Esophagus squamous epithelium (tissue), 4 donors: ENCODE measurements around the gene MAP3K7CL.

ENCODE experiments used
- POLR2A ChIP-seq, 4 donors: fragments of 450-650 bp; IDR thresholded peaks; one replicate each; pipeline ENCODE4 v1.6.1; 2017; ENCODE audit warnings: antibody characterized with exemption in 4 of 4, mild to moderate bottlenecking in 4 of 4, moderate library complexity in 3 of 4
- TF ChIP-seq, protein P1 (sequence below), 6 experiments: fragments of 450-650 bp in 4 of 6; fragments of 200-600 bp in 2 of 6; sonication (generic) in 2 of 6; IDR thresholded peaks; one replicate each; pipeline ENCODE4 v1.5.1; 2016 to 2019; ENCODE audit warnings: antibody characterized with exemption in 6 of 6, mild to moderate bottlenecking in 4 of 6, moderate library complexity in 4 of 6

GRCh38 chr21:29133796-29134195 is 3.4 kb downstream of the MAP3K7CL start:
- TF ChIP-seq, protein P1, sequence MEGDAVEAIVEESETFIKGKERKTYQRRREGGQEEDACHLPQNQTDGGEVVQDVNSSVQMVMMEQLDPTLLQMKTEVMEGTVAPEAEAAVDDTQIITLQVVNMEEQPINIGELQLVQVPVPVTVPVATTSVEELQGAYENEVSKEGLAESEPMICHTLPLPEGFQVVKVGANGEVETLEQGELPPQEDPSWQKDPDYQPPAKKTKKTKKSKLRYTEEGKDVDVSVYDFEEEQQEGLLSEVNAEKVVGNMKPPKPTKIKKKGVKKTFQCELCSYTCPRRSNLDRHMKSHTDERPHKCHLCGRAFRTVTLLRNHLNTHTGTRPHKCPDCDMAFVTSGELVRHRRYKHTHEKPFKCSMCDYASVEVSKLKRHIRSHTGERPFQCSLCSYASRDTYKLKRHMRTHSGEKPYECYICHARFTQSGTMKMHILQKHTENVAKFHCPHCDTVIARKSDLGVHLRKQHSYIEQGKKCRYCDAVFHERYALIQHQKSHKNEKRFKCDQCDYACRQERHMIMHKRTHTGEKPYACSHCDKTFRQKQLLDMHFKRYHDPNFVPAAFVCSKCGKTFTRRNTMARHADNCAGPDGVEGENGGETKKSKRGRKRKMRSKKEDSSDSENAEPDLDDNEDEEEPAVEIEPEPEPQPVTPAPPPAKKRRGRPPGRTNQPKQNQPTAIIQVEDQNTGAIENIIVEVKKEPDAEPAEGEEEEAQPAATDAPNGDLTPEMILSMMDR (IDR thresholded peaks at IDR 0.05): no peak
- no peak for TF ChIP-seq POLR2A (IDR thresholded peaks at IDR 0.05)
